DMS53 (cell line): ENCODE results near the gene TBL1XR1.

Source experiments
- DNase-seq: peaks from one replicate; lab custom pipeline; 2025; lab: John Stamatoyannopoulos, UW

The TBL1XR1 gene

GRCh38 chr3:177197041-177197726 lies at the start of gene TBL1XR1:
TSS of gene TBL1XR1 (minus strand) at chr3:177197482. CDS start at chr3:177064977, 132,505 bp downstream.
- DNase-seq: peak; percentile 95

GRCh38 chr3:177245250-177245649 lies 48.0 kb upstream of the TBL1XR1 start:
- peak; percentile 30 for DNase-seq

GRCh38 chr3:177244606-177245005 lies 47.3 kb upstream of the TBL1XR1 start:
- DNase-seq: no peak

GRCh38 chr3:177238686-177239216 lies 41.5 kb upstream of the TBL1XR1 start:
- DNase-seq: no peak

- DNase-seq: no peak
These were observed 39.9 kb upstream of the TBL1XR1 start for GRCh38 chr3:177237206-177237605.

- DNase-seq: no peak
These were observed 39.4 kb upstream of the TBL1XR1 start for GRCh38 chr3:177236704-177237103.

GRCh38 chr3:177234121-177234520 lies 36.8 kb upstream of the TBL1XR1 start:
- DNase-seq: peak; percentile 52

- no peak for DNase-seq
These were observed 34.0 kb upstream of the TBL1XR1 start for GRCh38 chr3:177231242-177231641.

- DNase-seq: no peak
These were observed 33.4 kb upstream of the TBL1XR1 start for GRCh38 chr3:177230641-177231040.

GRCh38 chr3:177229791-177230190 lies 32.5 kb upstream of the TBL1XR1 start:
- no peak for DNase-seq

GRCh38 chr3:177228601-177229190 lies 31.4 kb upstream of the TBL1XR1 start:
- DNase-seq: no peak

GRCh38 chr3:177224414-177224813 lies 27.1 kb upstream of the TBL1XR1 start:
- DNase-seq: no peak

GRCh38 chr3:177221744-177222143 lies 24.5 kb upstream of the TBL1XR1 start:
- DNase-seq: no peak

- no peak for DNase-seq
These were observed 23.1 kb upstream of the TBL1XR1 start for GRCh38 chr3:177220136-177220974.

- no peak for DNase-seq
These were observed 16.7 kb upstream of the TBL1XR1 start for GRCh38 chr3:177213801-177214535.

GRCh38 chr3:177212756-177213155 lies 15.5 kb upstream of the TBL1XR1 start:
- no peak for DNase-seq

GRCh38 chr3:177212278-177212610 lies 15.0 kb upstream of the TBL1XR1 start:
- DNase-seq: no peak

GRCh38 chr3:177211503-177212277 lies 14.4 kb upstream of the TBL1XR1 start:
- peak; percentile 78 for DNase-seq

- no peak for DNase-seq
These were observed 13.6 kb upstream of the TBL1XR1 start for GRCh38 chr3:177210744-177211502.

- no peak for DNase-seq
These were observed 12.2 kb upstream of the TBL1XR1 start for GRCh38 chr3:177209509-177209908.

GRCh38 chr3:177208781-177209180 lies 11.5 kb upstream of the TBL1XR1 start:
- DNase-seq: peak; percentile 24
